Activated CD4-positive, CD25-positive, alpha-beta regulatory T cell (primary cell): Measurements from ENCODE around the gene ESPL1.
"Not testable (repeated sequence)": the region's sequence is repeated elsewhere in the genome, so short reads cannot be mapped to it uniquely, and the experiment has no call there.

Experiments
- DNase-seq, 4 experiments: peaks; one replicate each; lab custom pipeline; 2025; lab: John Stamatoyannopoulos, UW

Gene ESPL1

DNA sequence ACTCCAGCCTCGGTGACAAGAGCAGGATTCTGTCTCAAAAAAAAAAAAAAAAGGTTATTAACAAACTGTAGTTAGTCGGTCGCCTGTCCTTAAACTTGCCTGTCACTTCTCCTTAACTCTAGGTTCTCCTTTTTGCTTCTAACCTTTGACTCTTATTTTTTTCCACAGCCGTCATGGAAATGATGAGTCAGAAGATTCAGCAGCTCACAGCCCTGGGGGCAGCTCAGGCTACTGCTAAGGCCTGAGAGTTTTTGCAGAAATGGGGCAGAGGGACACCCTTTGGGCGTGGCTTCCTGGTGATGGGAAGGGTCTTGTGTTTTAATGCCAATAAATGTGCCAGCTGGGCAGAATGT lies 31.0 kb downstream of the ESPL1 start:
- peak in 1 of 4 experiments; percentile 24 for DNase-seq

DNA sequence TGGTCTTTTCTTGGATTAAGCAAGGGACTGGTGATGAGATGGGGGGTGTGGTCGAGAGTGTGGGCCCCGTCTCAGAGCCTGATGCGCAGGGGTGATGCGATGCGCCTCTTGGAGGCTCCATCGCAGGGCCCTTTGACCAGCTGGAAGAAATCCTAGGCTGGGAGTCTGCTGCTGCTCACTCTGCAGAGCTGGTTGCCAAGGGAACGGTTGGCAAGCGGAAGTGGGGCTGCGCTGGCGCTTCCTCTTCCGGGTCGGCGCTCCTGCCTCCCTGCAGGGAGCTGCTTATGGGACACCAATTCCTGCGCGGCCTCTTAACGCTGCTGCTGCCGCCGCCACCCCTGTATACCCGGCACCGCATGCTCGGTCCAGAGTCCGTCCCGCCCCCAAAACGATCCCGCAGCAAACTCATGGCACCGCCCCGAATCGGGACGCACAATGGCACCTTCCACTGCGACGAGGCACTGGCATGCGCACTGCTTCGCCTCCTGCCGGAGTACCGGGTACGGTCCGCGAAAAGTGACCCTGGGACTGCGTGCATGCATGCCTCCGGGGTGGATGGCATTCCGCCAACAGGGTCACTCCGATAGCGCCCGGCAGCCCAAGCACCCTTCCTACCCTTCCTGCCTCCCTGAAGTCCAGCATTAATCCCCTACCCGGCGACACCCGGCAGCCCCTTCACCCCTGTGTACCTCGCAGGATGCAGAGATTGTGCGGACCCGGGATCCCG lies 31.5 kb downstream of the ESPL1 start, which contains the start of gene MYG1:
MYG1 (plus strand) TSS at position 242 of the 727 bp plus-strand sequence; CDS start at position 285, 43 bp downstream.
- peak; percentile 41 to 77 (median 70) for DNase-seq

DNA sequence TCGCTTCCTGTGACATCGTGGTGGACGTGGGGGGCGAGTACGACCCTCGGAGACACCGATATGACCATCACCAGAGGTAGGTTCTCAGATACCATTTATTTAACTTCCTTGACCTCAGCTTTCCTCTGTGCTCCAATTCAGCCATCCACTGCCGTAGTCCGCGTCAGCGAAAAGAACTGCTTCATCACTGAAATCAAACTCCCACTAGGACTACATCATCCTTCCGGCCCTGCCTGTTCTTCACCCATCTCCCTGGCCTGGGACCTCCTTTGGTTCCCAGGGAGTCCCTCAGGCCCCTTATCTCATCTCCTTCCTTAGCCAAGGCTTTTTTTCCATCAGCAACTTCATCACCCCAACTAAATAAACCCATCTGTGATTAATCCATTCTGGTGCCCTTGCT lies 32.1 kb downstream of the ESPL1 start:
- no peak for DNase-seq

DNA sequence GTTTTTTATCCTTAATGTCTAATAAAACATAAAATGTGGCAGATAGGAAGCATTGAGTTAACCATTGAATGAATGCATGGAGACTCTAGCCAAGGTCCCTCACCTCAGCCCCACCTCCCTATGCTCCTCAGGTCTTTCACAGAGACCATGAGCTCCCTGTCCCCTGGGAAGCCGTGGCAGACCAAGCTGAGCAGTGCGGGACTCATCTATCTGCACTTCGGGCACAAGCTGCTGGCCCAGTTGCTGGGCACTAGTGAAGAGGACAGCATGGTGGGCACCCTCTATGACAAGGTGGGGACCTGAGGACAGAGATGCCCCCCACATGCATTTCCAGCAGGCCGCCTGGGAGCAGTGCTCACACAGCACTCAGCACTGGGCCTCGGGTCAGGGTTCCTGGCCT lies 34.8 kb downstream of the ESPL1 start:
- no peak for DNase-seq

DNA sequence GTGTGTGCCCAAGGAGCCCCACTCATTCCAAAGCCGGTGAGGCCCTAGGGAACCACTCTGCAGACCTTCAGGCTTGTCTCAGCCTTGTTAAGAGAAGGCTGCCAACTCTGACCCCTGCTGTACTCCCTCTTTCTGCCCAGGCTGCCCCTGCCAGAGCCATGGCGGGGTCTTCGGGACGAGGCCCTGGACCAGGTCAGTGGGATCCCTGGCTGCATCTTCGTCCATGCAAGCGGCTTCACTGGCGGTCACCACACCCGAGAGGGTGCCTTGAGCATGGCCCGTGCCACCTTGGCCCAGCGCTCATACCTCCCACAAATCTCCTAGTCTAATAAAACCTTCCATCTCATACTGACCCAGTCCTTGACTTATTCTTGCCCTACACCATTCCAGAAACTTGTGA lies 38.7 kb downstream of the ESPL1 start:
- DNase-seq: no peak

DNA sequence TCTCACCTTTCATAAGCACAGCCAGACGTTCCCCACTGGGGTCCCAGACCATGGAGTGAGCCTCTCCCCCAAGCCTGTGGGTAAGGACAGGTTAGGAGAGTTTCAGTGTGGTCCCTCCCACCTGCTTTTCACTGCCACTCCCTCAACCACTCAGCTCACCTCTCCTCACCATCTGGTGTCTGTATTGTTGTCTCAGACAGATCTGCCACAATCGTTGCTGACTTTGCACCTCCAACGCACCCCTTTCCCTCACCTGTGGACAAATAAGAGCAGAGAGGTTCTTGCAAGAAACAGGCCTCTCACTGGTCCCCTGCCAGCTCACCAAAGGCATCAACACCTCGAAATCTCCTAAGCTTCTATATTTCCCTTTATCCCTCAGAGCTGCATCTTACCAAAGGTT lies 40.2 kb downstream of the ESPL1 start:
- DNase-seq: no peak

DNA sequence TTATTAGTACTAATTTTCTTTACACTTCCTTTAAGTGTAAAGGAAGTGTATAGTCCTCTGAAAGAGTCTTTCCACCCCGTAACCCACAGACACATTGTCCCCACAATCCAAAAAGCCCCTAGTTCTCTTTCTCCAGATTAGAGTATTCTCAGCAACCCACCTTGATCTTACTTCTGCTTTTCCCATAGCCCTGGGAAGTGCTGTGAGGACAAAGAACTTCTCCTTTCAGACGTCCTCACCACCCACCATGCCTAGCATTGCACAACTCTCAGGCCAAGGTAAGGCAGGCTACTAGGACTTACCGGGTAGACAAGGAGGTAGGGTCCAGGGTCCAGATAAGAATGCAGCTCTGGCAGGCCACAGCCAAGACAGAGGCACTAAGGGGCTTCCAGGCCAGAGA lies 45.9 kb downstream of the ESPL1 start:
- no peak for DNase-seq

DNA sequence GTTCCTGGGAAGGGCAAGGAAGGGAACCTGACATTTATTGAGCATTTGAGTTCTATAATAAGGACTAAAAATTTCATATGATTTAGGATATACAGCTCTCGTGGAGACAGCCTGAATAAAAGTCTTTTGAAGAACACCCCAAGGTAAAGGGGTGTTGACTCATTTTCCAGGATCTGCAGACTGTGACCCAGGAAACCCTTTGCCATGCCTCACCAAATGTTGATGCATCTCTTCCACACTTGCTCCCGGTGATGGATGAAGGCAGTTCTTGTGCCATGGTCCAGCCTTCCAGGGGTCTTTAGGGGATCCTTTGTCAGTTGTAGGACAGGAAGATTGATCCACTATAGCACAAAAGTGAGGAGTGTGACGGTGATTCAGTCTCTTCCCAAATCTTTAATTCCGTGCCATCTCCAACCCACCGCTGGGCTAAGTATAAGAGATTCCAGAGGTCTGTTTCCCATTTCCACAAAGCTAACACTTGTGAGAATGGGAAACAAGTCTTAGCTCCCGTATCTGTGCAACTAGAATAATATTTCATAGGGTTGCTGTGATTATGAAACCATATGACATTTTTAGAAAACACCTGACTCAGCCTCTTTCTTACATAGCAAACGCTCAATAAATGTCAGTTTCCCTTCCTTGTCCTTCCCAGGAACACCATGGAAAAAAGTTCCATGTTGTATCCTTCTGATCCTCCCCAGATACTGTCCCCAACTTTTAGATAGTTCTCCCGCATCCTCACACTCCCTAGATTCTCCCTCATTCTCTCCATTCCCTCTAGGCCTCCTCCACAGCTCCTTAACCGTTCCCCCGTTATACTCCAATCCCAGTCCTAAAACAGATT lies 52.5 kb downstream of the ESPL1 start:
- no peak for DNase-seq

DNA sequence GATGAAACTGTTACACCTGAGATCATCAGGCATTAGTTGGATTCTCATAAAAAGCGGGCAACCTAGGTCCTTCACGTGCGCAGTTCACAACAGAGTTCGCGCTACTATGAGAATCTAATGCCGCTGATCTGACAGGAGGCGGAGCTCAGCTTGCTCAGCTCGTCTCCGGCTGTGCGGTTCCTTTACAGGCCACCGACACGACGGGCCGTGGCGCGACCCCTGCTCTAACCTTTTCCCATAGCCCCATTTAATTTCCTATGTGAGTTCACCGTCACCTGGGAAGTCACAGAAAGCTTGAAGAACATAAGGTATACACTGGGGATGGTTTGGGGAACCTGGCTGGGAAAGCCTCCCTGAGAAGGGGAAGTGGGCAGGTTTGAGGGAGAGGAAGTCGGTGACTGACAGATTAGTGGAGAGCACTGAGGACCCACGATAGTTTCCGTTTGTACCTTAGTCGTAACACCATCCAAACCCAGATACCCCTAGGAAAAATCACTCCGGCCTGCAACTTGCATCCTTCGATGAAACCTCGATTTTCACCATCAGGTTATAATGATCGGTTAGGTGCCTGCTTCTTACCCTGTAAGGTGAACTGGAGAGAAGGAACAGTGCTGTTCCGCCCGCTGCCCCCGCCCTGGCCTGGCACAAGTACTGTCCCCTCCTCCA lies 56.1 kb downstream of the ESPL1 start:
- peak in 3 of 4 experiments; percentile 14 to 31 (median 25) for DNase-seq

DNA sequence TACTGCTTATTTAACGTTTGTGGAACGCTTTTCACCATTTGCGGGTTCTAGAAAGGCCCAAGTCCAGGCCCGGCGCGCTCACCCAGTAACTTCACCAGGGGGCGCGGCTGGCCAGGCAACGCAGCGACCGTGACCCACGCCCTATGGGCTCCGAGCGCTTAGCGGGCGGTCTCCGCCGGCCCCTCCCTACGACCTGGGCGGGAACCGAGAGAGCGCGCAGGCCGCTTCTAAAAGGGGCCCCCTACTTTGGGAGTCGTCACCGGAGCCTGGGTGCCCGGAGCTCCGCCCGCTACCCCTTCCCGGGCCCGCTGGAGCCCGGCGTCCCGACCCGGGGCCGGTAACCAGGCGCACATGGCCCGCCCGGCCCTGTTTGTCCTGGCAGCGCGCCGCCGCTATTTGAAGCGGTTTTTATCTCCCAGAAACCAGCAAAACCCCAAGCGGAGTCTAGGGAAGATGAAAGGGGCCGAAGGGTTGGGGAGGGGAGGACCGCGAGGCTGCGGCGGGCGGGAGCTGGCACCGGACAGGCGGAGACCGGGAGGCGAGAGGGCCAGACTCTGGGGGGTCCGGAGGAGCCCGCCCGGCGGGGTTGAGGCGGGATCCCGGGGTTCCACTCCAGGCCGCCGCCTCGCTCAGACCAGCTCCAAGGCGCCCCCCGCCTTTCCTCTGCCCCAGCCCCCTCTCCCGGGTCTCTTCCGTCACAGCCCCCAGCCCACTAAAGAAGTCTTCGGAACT lies 56.8 kb downstream of the ESPL1 start:
- peak; percentile 66 to 76 (median 71) for DNase-seq

DNA sequence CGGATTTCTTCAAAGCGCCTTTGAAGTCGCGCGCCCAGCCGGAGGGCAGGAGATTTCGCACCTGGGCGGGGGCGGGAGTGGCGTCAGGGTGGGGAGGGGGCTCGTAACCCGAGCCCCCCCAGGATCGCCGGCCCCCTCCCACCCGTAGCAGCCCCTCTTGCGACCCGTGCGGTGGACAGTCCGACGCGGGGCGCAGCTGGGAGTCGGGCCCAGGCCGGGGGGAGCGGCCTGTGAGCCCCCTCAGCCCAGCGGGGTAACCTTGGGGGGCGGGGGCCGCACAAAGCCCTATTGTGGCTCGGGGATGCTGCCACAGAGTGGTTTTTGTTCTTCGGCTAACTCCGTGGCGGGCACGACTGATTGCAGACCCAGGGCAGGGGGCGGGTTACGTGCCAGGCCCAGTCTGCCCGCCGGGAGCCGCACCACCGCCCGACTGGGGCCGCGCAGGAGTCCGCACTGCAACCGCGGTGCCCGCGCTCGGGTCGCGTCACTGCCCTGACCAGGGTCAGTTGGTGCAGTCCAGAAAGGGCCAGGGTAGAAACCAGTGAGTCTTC lies 57.5 kb downstream of the ESPL1 start:
- DNase-seq: no peak

DNA sequence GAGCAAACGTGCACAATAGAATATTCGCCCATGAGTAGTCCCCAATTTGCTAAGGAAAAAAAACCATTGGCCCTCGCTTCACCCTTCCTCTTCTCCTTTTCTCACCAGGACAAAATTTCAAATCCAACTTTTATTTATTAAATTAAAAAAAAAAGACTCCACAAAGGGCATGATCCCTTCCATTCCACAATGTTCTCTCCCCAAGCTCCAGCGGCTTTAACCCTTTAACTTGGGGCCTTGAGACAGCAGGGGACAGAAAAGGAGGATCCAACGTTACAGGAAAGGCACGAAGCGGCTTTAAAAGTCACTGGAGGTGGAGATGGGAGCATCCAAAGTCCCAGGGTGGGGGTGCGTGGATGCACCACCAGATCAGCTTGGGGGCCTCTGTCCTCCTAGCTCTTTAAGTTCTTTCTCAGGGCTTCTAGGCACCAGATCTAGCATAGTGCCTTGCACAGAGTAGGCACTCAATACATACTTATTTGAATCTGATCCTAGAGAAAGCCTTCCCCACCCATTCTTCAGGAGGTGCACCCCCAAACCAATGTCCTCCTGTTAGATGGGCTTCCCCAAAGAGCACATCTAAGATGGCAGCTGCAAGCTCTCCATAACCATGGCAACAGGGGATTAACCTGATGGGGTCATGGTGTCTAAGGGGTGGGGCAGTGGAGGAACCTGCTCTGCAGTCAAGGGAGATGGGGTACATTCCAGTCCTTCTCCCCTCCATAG lies 58.5 kb downstream of the ESPL1 start:
- no peak for DNase-seq

DNA sequence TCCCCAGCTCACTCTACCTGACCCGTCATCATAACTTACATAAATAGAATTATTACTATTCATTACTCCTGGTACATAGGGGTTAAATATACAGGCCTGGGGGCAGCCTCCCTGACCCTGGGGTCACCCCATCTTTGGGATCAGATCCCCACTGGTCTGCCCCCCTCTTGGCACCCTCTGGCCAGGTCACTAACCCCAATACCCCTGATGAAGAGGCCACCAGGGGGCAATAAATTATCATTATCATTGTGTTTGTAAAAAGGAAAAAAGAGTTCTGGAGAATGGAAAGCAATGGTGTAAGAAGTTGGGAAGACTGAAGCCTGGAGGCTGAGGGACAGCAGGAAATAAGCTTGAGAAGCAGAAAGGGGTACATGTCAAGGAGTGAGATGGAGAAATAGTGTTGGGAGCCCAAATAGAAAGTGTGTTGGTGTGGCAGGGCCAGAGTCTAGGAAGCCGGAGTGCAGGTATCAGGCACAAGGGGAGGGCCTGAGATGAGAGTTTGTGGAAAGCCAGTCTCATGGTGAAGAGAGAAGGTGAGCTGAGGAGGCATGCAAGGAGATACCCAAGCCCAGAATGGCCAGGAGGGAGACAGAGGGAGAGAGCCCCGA lies 59.4 kb downstream of the ESPL1 start:
- no peak for DNase-seq

DNA sequence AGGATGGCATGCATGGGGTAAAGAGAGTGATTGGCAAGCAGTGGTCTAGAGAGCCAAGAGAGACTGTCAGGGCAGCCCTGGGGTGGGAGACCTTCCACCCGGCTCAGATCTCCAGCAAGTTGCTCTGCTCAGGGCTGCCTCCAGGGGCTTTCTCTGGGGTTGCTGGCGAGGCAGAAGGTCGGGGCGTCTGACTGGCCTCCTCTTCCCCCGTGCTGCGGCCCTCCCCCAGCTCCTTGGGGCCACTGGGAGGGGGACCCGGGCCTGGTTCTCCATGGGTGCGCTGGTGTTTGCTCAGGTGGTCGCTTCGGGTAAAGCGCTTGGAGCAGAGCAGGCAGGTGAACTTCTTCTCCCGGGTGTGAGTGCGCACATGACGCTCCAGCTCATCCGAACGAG lies 59.9 kb downstream of the ESPL1 start:
- DNase-seq: no peak

DNA sequence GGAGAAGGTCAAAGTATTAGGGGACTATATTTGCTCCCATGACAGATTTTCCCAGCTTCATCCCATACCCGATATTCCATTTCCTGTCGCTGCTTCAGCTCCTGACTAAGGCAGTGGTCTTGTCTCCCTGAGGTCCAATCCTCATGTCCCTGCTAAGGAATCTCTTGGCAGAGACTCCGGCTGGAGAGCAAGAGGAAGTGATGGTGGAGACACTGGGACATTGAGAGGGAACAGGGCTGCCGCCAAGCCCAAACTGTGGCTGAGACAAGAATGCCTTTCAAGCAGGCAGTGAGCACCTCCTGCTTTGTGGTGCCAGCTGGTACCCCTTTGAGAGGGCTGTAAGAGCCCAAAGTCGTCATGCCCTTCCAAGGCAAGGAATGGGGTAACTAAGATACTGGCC lies 62.6 kb downstream of the ESPL1 start:
- DNase-seq: no peak

DNA sequence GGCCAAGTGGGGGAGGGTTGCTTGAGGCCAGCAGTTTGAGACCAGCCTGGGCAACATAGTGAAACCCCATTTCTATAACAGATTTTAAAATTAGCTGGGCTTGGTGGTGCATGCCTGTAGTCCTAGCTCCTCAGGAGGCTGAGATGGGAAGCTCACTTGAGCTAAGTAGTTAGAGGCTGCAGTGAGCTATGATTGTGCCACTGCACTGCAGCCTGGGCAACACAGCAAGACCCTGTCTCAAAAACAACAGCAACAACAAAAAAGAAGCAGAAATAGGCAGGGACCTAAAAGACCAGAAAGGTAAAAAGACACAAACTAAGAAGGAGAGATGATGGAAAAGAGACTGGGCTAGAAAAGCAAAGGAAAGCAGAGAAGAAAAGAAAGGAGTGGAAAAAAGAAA lies 64.2 kb downstream of the ESPL1 start:
- DNase-seq: not testable (repeated sequence)

DNA sequence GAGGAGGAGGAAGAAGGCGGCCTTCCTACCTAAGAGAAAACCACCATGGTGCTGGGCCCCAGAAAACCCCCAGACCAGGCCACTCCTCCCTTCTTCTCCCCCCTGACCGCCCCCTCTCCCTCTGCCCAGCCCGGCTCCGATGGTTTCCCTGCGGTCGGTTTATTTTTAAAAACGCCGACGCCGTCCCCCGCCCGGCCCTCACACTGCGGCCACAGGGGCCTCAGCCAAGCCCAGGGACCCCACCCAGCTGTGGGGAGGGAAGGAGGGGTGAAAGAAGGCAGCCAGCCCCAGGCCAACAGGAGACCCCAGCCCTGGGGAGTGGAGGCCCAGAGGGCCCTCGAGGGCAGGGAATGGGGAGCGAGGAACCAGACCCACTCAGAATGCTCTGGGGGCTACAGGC lies 64.6 kb downstream of the ESPL1 start:
- DNase-seq: no peak

DNA sequence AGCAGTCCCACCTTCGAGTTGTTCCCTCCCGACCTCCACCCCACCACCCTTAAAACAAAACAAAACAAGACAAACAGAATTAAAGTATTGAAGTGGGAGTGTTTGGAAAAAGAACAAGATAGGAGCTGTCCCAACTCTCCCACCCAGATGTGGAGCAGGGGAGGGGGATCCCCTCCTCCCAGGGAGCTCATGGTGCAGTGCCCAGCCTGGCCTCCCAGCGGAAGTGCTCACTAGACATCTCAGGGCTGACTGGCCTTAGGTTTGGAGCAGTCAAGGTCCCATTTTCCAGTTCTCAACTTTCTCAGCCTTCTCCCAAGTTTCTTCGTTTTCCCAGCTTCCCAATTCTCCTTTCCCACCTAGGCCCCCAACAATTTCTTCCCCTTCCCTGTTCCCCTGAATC lies 65.2 kb downstream of the ESPL1 start:
- no peak for DNase-seq

DNA sequence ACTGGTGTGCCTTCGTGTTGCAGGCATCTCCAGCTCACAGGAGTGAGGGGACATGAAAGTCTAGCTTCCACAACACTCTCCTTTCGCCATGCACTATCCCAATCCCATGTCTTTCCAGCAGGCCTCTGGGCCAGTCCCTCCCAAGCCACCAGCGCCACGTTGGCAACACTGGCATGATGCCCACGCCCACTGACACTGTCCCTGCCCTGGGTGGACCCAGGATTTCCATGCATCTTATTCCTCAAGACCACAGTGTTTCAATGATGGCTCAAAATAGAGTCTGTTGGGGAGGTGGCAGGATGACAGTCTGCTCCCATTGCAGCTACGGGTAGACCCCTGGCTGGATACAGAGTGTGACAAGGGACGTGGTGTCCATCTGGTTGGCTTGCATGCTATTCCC lies 65.7 kb downstream of the ESPL1 start:
- DNase-seq: no peak

DNA sequence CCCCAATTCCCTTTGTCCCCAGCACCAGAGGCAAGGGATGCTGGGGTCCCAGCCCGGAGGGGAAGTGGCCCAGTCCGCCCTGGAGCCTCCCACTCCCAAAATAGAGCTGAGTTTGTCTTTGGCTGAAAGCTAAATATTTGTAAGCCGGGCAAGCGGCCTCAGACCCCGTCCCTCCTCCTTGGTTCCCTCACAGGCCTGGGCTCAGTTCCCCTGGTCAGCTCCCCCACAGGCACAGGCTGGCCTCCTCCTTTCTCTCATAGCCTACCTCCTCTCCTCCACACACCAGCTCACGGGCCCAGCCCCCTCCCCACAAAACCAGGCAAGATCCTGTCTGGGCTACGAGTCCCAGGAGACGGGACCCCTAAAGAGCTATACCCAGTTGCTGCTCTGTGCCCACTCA lies 66.7 kb downstream of the ESPL1 start:
- DNase-seq: no peak

DNA sequence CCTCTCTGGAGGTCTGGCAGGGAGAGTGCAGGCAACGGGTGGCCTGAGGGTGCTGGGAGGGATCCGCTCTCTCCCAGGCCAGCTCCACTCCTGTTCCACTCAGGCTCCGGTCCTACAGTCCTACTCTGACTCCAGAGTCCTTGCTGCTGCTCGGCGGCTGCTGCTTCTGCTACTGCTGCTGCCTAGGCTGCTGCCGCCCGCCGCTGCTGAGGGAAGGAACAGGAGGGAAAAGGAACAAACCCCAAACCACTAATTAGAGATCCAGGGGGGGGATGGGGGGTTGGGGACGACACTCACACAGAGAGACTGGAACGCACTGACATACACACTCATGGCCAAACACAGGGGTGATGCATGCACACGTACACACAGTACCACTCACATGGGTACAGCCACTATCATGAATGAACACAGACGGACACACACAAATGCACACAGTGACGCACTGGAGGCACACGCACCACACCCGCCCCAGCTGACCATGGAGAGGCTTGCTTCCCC lies 68.1 kb downstream of the ESPL1 start, which contains the start of gene SP7:
SP7 (minus strand) TSS at position 174 of the 501 bp plus-strand sequence. CDS start 708 bp downstream, outside the sequence.
- DNase-seq: no peak
